GM19025 (cell line): ENCODE results near the gene RRM1.

ENCODE experiments used
- ATAC-seq: cut with Tn5 transposase; IDR thresholded peaks from one replicate; pipeline ENCODE4 v1.9.1; 2021; ENCODE audit warnings: mild to moderate bottlenecking, low read depth, moderate library complexity; ENCODE audit not compliant: unreplicated experiment

RRM1 gene

DNA sequence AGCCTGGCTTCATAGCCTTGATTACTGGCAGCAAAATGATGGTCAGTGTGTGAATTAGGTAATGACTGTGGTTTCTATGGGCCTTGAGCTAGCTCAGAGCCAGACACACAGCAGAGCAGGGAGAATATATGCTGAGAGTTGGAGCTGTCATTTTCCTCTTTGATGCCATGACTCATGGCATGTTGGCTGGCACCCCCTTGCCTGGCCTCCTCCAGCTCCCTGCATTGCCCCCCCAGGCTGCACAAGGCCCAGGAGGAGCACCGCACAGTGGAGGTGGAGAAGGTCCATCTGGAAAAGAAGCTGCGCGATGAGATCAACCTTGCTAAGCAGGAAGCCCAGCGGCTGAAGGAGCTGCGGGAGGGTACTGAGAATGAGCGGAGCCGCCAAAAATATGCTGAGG, 20.3 kb upstream of the RRM1 start:
- no peak for ATAC-seq

GRCh38 chr11:4076774-4077173, 17.8 kb upstream of the RRM1 start:
- no peak for ATAC-seq

GRCh38 chr11:4083198-4083597, 11.4 kb upstream of the RRM1 start:
- ATAC-seq: no peak

GRCh38 chr11:4084406-4085125, 10.0 kb upstream of the RRM1 start:
- no peak for ATAC-seq

DNA sequence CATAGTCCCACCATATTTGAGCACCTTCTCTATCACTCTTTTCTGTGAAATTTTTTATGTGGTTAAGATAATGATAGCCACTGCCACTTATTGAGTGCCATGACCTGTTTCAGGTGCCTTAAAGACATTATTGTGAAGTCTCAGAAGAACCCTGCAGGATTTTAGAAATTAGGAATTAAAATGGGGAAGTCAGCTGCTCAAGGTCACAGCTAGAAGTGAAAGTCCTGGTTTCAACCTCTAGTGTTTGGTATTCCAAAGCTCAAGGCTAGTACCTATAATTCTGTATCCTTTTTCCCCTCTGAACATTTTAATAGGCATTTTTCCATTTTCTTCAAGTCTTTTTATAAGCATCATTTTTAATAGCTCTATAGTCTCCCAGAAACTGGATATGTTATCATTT, 9.0 kb upstream of the RRM1 start:
- no peak for ATAC-seq

DNA sequence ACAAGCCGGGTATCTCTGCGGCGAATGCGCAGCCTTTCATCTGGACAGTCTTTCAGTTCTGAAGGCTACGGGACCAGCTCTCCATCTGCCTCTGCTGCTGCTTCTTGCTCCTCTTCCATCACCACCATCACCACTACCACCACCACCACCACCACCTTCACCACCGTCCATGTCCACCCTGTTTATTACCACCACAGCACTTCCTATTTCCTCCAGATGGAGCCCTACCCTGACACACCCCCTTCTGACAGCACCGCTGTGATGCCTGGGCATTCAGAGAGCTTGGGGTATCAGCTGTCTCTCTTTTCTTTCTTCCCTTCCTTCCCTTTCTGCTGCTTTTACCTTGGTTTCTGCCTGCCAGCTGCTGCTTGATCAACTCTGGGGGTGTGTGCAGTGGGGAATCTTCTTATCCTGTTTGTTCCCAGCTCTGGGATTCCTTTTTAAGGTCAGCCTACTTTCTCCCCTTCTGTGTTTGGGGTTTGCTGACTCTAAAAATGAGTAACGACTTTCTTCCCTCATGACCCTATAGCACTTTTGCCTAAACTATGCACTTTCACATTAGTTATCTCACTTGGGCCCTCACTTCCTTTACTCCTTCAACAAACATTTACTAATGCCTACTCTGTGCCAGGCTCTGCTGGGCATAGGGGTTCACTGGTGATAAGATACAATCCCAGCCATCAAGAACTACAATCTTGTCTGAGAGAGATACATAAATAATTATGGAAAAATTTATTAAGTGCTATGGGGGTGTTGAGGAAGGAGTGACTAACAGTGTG, 7.8 kb upstream of the RRM1 start:
- no peak for ATAC-seq

DNA sequence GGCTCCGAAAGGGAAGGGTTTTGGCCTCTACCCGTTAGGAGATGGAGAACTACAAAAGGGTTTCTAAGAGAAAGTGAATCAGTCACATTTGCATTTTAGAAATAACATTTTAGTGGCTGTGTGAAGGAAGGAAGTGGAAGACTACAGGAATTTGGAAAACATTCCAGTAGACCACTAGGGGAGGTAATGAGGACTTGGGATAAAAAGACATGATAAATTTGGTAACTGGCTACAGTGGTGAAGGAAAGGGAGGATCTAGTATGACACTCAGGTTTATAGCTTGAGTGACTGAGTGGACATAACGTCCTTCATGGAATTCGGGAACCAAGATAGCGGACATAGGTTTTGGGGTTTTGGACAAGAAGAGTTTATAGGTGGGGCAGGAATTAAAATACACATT, 7.0 kb upstream of the RRM1 start:
- no peak for ATAC-seq

DNA sequence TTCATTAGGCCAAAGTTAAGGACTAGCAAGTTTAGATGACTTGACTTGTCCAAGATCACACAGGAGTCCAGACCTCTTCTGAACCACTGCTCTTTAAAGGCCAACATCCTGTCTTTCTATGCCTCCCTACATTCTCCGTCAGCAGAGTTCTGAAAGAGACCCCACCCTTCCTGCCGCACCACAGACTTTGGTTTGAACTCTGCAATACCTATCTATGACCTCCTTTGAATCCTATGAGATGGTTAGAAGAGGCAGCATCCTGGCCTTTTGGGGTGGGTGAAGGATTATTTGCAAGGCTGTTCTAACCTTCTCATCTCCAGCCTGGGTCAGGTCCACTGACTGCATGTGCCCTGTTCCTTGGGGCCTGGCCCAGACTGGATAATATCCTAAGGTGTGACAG, 4.3 kb upstream of the RRM1 start:
- no peak for ATAC-seq

DNA sequence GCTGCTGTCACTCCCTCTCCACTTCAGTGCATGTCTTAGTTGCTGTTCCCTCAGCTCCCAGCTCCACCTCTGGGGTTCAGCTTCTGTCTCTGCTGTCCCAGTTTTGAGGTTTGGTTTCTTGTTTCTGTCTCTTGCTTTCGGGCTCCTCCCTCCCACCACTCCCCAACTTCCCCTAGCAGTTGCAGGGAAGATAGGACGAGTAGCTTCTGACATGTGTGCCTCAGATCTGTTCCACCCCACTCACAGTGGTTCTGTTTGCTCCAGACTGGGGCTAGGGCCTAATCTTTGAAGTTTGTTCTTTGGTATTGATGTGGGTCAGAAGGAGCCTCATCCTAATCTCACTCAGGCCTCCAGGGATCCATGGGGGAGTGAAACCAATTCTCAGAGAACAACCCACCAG, 2.6 kb upstream of the RRM1 start:
- no peak for ATAC-seq

- no peak for ATAC-seq
Measured at GRCh38 chr11:4093519-4094347, 866 bp upstream of the RRM1 start.

GRCh38 chr11:4095509-4096230, 1.1 kb downstream of the RRM1 start:
- ATAC-seq: no peak

DNA sequence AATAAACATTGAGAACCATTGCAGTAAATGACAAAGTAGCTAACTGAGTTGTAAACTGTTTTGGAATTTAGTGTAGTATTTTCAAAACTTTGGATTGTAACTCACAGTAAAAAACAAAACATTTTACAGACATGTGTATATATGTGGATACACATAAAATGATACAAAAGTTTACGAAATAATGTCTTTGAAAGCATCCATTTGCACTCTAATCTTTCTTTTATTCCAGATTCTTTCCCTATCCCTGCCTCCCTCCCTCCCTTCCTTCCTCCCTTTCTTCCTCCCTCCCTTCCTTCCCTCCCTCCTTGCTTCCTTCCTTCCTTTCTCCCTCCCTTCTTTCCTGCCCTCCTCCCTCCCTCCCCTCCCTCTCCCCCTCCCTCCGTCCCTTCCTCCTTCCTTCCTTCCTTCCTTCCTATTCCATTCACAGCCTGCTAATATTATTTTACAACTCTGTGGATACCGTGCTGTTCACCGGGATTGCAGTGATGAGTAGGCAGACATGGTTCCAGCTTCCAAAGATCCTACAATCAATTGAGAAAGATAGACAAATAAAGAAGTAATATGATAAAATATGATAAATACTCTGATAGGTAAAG, 3.5 kb downstream of the RRM1 start:
- ATAC-seq: no peak

- no peak for ATAC-seq
Measured at GRCh38 chr11:4102711-4103110, 8.1 kb downstream of the RRM1 start.

- ATAC-seq: no peak
Measured at GRCh38 chr11:4103269-4103668, 8.7 kb downstream of the RRM1 start.

GRCh38 chr11:4105916-4106315, 11.3 kb downstream of the RRM1 start:
- ATAC-seq: no peak

DNA sequence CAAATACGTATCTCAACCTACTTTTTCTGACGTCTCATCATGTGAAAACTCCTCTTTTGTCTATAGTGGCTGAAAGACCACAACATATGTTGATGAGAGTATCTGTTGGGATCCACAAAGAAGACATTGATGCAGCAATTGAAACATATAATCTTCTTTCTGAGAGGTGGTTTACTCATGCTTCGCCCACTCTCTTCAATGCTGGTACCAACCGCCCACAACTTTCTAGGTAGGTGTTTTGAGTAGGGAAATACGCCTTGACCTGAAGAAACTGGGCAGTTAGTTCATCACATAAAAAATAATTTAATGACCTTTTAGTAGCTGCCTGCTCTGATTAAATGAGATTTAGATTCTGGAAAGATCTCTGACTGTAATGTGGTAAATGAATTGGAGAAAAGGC, 17.2 kb downstream of the RRM1 start:
- no peak for ATAC-seq

DNA sequence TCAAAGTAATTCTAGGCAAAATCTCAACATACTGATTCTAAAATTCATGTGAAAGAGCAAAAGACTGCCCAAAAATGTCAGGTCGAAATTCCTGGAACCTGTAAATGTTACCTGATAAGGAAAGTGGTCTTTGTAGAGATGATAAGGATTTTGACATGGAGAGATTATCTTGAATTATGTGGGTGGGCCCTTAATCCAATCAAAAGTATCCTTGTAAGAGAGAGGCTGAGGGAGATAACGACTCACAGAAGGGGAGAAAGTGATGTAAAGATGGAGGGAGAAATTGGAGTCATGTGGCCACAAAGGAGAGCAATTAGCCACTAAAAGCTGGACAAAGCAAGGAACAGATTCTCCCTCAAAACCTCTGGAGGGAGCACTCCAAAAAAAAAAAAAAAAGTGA, 20.5 kb downstream of the RRM1 start:
- ATAC-seq: no peak

- no peak for ATAC-seq
Measured at GRCh38 chr11:4118107-4118506, 23.5 kb downstream of the RRM1 start.

DNA sequence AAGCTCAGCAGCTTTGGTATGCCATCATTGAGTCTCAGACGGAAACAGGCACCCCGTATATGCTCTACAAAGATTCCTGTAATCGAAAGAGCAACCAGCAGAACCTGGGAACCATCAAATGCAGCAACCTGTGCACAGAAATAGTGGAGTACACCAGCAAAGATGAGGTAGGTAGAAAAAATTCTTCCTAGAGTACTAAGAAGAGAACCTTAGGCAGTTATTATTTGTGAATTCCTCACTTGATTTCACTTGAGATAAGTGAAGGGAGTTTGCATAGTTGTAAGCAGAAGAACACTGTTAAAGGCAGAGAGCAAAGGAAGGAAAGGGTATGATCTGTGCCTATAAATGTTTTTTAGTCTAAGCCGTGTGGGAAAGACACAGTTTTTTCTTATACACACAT, 28.6 kb downstream of the RRM1 start:
- no peak for ATAC-seq

DNA sequence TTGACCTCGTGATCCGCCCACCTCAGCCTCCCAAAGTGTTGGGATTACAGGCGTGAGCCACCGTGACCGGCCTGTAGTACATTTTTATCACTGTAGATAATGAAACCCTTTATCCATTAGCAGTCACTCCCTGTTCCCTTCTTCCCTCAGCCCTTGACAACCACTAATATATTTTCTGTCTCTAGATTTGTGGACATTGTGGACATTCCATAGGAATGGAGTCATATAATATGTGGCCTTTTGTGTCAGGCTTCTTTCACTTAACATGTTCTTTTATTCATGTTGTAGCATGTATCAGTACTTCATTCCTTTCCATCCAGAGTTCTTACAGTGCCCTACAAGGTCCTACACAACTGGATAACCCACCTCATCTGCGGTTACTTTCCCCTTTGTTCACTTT, 30.5 kb downstream of the RRM1 start:
- no peak for ATAC-seq
